Activated T-cell treated with anti-CD3 and anti-CD28 coated beads, Interleukin-2, amount 50 U/mL, for 4 hours (primary cell): ENCODE data around the gene INPP4B. TPM values are rescaled to one million over a fixed set of nuclear protein-coding genes. Genes with fewer than 3 reads are reported as not detected.

ENCODE experiments used
- ATAC-seq, 2 donors: fragments of 200-7000 bp; cut with Tn5 transposase; one replicate each; pipeline ENCODE4 v1.10.0; 2021
- DNase-seq: peaks from one replicate; pipeline ENCODE4 v3.0.0-alpha.2; 2020
- H3K27me3 Mint-ChIP-seq: one replicate; pipeline ENCODE4 v1.8.0; 2021; ENCODE audit warnings: low read depth, mixed read lengths
- H3K36me3 Mint-ChIP-seq: one replicate; pipeline ENCODE4 v1.8.0; 2022; ENCODE audit warnings: mixed read lengths; ENCODE audit not compliant: insufficient read depth
- H3K4me1 Mint-ChIP-seq: one replicate; pipeline ENCODE4 v1.8.0; 2021; ENCODE audit warnings: low read depth, mixed read lengths
- H3K4me3 Mint-ChIP-seq: one replicate; pipeline ENCODE4 v1.8.0; 2021; ENCODE audit warnings: mild to moderate bottlenecking, moderate library complexity, mixed read lengths
- H3K9me3 Mint-ChIP-seq: one replicate; pipeline ENCODE4 v1.8.0; 2021; ENCODE audit warnings: mixed read lengths
- total RNA-seq, 3 donors: library from RNA; stranded (reverse); gene quantifications; one replicate each; pipeline ENCODE4 v1.2.1, GENCODE V29; 2021

INPP4B gene
- total RNA-seq, 3 donors from 2014 or later, result 93.2 to 99.0 (median 93.4) TPM

DNA sequence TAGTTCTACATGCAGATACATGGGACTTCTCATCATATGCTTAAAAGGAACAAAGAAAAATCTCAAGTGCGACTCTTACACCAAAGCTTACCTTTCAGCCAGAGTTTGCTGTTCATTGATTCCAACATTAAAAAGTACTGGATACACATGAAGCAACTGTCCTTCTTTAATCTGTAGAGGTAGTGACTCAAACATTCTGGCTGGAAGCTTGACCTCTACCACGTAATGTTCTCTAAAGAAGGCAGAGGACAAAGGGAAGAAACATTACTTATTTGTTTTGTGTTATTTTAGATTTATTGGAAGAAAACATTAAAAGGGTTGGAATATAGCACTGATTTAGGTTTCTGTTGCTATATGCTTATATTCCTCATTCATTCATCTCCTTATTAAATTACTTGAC is 733.6 kb downstream of the INPP4B start:
- Mint-ChIP-seq H3K27me3 (no peaks in the 10 kb centered on the region), H3K36me3 (peaks cover 64% of the 10 kb centered on the region), H3K4me1 (peaks cover 12% of the 10 kb centered on the region), H3K9me3 (no peaks in the 10 kb centered on the region), H3K4me3 (no peak overlapping the region)
- DNase-seq (no peak), ATAC-seq (no peak)

DNA sequence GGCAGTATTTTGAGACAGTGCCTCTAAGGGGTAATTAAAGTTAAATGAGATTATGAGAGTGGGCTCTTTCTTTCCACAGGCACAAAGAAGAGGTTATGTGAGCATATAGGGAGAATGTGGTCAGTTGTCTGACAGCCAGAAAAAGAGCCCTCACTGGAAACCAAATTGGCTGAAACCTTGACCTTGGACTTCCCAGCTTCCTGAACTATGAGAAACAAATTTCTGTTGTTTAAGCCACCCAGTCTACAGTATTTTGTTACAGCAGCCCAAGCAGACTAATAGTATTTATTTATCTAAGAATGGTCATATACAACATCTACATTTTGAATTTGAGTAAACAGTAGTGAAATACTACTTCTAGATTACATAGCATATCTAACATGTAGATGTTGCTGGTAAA is 736.0 kb downstream of the INPP4B start:
- Mint-ChIP-seq H3K9me3 (no peaks in the 10 kb centered on the region), H3K4me3 (no peak overlapping the region), H3K27me3 (no peaks in the 10 kb centered on the region), H3K4me1 (peaks cover 1% of the 10 kb centered on the region), H3K36me3 (peaks cover 48% of the 10 kb centered on the region)
- ATAC-seq (no peak), DNase-seq (no peak)

DNA sequence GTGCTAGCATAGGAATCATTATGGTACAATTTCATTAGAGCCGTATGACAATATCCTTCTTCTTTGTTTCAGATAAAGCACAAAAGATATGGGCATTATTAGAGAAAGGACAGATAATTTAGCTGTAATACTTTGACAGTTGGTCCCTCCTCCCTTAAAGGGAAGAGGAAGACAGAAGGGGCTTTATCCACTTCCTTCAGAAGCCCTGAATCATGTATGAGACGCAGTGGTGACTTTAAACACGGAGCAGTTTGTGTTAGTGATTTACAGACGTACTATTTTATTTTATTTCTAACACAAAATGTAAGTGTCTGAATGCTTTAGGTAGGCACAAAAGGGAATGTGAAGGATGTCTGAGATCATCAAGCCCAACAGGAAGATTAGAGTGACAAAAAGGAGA is 742.1 kb downstream of the INPP4B start:
- peaks cover 42% of the 10 kb centered on the region for H3K36me3 Mint-ChIP-seq
- H3K27me3 Mint-ChIP-seq, result no peaks in the 10 kb centered on the region
- no peak overlapping the region for H3K4me3 Mint-ChIP-seq
- ATAC-seq (no peak), DNase-seq (no peak)
- peaks cover 3% of the 10 kb centered on the region for H3K4me1 Mint-ChIP-seq
- no peaks in the 10 kb centered on the region for H3K9me3 Mint-ChIP-seq

DNA sequence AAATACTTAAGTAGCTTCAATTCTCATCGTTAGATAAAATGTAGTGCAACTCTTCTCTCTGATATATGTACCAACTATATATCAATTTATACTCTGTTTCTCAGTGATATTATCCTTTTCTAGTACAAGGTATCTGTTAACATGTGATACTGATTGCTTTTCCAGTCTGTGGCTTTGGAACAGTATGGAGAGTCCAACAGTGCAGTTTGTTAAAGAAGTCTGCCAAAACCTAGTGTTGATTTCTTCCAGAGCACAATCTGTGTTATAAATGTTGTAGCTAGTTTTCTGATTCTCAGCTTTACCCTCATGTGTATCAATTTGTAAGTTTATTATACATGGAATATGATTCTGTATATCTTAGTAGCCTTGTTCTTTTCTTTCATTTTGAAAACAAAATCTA is 744.7 kb downstream of the INPP4B start:
- Mint-ChIP-seq H3K4me1 (peaks cover 13% of the 10 kb centered on the region), H3K36me3 (peaks cover 39% of the 10 kb centered on the region), H3K9me3 (no peaks in the 10 kb centered on the region), H3K4me3 (no peak overlapping the region), H3K27me3 (no peaks in the 10 kb centered on the region)
- DNase-seq (no peak), ATAC-seq (no peak)

DNA sequence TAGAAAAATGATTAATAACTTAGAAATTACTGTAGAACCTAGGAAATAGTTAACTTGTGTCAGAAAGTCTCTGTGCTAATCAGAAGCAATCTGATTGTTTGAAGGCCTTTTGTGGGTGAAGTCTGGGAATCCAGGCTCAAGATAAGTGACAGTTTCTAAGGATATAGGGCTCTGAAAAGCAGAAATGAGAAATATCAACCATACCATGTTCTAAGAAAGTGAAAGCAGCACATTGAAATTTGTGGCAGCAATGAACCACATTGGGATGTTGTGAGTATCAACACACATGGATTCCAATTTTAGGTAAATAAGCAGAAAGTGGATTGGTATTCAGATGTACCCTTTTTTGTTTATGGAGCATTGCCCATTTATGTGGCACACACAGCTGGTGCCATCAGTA is 745.2 kb downstream of the INPP4B start:
- H3K36me3 Mint-ChIP-seq, result peaks cover 41% of the 10 kb centered on the region
- H3K9me3 Mint-ChIP-seq, result no peaks in the 10 kb centered on the region
- no peak for DNase-seq
- no peaks in the 10 kb centered on the region for H3K27me3 Mint-ChIP-seq
- no peak overlapping the region for H3K4me3 Mint-ChIP-seq
- ATAC-seq, result no peak
- H3K4me1 Mint-ChIP-seq, result peaks cover 13% of the 10 kb centered on the region

DNA sequence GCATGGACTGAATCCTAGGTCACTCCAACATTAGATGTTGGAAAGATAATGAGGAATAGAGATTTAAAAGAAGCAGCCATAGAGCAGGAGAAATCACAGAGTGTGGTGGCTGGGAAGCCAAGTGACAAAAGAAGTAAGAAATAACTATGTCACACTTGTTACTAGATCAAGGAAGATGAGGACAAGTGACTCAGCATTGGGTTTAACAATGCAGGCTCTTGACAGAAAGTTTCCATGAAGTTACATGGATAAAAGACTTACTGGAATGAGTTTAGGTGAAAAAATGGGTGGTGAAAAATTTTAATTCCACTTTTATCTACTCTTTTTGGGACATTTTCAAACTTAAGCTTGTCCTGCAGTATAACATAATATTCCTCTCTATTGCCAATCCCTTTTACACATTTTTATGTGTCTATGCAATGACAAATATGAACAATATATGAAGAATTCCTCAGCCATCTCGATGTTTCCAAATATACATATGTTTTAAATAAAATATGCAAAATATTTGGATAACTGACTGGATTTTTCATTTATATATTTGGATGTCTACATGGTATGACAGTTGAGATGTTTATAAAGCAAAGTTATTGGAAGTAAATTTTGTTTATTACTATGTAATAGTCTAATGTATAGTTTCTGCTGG is 747.1 kb downstream of the INPP4B start:
- Mint-ChIP-seq H3K4me3 (no peak overlapping the region), H3K9me3 (no peaks in the 10 kb centered on the region), H3K36me3 (peaks cover 43% of the 10 kb centered on the region), H3K4me1 (peaks cover 14% of the 10 kb centered on the region), H3K27me3 (no peaks in the 10 kb centered on the region)
- ATAC-seq (no peak), DNase-seq (no peak)

DNA sequence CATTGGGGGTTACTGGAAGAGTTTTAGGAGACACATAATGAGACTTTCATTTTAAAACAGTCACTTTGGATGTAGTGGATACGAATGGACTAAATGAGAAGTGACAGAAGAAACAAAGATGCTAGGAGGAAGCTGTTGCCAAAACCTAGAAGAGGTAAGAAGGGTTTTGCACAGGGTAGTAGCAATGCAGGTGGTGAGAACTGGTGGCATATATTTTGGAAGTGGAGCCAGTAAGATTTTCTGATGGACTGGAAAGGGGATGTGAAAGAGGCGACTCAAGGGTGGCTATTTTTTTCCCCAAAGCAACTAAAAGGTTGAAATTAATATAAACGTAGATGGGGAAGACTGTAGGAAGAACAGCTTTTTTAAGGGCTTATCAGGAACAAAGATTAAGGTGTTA is 747.7 kb downstream of the INPP4B start:
- no peak overlapping the region for H3K4me3 Mint-ChIP-seq
- DNase-seq, result no peak
- H3K36me3 Mint-ChIP-seq, result peaks cover 41% of the 10 kb centered on the region
- H3K9me3 Mint-ChIP-seq, result no peaks in the 10 kb centered on the region
- H3K4me1 Mint-ChIP-seq, result peaks cover 14% of the 10 kb centered on the region
- no peak for ATAC-seq
- no peaks in the 10 kb centered on the region for H3K27me3 Mint-ChIP-seq

DNA sequence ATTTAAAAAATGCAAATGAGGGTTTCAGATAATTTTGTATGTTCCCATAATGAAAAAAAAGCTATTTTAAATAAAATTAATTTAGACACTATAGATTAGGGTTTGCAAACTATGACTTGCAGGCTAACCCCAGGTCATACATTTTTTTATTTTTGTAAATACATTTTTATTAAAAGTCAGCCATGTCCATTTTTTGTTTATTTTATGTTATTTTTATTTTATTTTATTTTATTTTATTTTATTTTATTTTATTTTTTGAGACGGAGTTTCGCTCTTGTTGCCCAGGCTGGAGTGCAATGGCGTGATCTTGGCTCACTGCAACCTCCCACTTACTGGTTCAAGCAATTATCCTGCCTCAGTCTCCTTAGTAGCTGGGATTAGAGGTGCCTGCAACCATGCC is 749.1 kb downstream of the INPP4B start:
- H3K27me3 Mint-ChIP-seq, result no peaks in the 10 kb centered on the region
- H3K9me3 Mint-ChIP-seq, result no peaks in the 10 kb centered on the region
- H3K36me3 Mint-ChIP-seq, result peaks cover 39% of the 10 kb centered on the region
- no peak overlapping the region for H3K4me3 Mint-ChIP-seq
- no peak for DNase-seq
- H3K4me1 Mint-ChIP-seq, result peaks cover 14% of the 10 kb centered on the region
- ATAC-seq, result no peak

DNA sequence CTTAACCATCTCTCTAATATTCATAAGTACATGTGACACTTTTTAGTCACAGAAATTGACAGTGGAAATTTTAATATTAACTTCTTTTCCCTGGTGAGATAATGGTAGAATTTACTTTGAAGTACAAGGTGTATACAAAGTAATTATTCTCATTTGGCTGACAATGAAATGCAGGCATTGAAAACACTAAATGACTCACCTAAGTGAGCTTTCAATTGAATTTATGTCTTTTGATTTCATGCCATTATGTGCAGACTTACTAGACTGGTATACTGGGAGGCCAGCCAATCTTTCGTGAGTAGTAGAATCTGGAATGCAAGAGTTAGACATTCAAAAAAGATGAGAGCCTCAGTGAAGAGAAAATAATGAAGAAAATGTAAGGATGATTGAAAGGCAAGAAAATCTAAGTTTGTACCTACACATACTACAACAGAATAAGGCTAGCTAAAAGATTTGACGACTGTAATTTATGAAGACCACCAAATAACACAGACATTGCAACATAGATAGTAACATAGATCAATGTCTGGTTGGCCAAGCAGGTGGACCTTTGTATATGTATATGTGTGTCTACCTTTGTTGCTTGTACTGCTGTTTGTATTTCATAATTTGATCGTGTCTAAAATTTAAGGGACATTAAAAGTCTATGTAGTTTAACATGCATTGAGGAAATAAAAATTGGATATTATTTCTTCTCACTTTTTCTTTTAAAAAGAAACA is 750.1 kb downstream of the INPP4B start:
- Mint-ChIP-seq H3K4me1 (peaks cover 14% of the 10 kb centered on the region), H3K9me3 (no peaks in the 10 kb centered on the region), H3K27me3 (no peaks in the 10 kb centered on the region), H3K4me3 (no peak overlapping the region), H3K36me3 (peaks cover 36% of the 10 kb centered on the region)
- DNase-seq, result no peak
- no peak for ATAC-seq

DNA sequence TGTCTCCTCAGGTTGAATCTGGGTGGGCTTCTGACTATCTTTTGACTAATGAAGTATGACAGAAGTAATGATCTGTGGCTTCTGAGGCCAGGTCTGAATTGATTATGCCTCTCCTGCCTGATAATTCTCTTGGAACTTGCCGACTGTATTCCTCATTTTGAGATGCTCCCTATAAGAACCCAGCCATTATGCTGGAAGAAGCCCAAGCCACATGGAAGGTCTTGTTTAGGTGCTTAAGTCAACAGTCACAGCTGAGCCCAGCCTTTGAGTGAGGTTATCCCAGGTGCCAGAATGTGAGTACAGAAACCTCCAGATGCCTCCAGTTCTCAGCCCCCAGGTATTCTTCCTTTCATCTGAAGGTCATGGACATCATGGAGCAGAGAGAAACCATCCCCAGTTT is 753.2 kb downstream of the INPP4B start:
- ATAC-seq (no peak), DNase-seq (no peak)
- H3K27me3 Mint-ChIP-seq, result no peaks in the 10 kb centered on the region
- no peaks in the 10 kb centered on the region for H3K9me3 Mint-ChIP-seq
- H3K4me1 Mint-ChIP-seq, result peaks cover 4% of the 10 kb centered on the region
- H3K36me3 Mint-ChIP-seq, result peaks cover 38% of the 10 kb centered on the region
- H3K4me3 Mint-ChIP-seq, result no peak overlapping the region

DNA sequence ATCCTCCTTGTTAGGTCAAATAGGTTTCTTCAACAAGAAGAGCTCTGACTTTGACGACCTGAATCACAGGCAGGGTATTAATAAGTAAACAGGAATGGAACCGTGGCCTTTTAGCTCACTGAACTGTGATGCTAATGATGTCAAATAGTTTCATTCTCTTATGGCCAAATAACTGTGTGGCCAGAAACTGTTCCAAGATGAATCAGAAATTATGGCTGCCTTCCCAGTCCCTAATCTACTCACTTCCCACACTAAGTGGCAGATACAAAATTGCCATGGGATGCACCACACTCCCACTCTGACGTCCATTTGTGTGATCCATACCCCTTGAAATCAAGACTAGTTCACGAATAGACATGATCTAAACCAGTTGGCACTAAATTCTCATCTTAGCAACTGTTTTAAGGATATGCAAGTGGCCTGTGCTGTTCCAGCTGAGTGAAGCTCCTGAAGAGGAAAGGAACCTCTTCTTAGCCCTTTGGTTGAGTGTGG is 754.4 kb downstream of the INPP4B start:
- Mint-ChIP-seq H3K9me3 (no peaks in the 10 kb centered on the region), H3K27me3 (no peaks in the 10 kb centered on the region), H3K4me3 (no peak overlapping the region), H3K36me3 (peaks cover 42% of the 10 kb centered on the region), H3K4me1 (peaks cover 4% of the 10 kb centered on the region)
- ATAC-seq, result no peak
- DNase-seq, result no peak

DNA sequence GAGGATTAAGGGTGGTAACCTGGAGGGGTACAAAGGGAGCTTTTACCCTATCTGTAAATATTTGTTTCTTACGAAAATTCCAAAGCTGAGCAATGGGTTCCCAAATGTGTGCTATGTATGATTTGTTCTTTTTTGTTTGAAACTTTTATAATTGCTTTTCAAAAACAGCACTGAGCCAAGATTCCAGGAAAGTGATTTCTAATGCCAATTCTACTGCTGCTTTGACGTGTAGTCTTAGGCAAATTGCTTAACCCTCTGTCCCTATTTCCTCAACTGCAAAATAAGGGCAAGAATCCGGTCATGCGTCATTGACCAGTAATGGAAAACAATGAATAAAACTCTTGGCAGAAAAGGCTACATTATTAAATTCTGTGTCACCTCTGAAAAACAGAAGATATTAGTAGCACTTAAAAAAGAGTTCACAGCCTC is 755.0 kb downstream of the INPP4B start:
- ATAC-seq, result no peak
- Mint-ChIP-seq H3K27me3 (no peaks in the 10 kb centered on the region), H3K9me3 (no peaks in the 10 kb centered on the region), H3K36me3 (peaks cover 43% of the 10 kb centered on the region), H3K4me3 (no peak overlapping the region), H3K4me1 (peaks cover 4% of the 10 kb centered on the region)
- DNase-seq, result no peak

DNA sequence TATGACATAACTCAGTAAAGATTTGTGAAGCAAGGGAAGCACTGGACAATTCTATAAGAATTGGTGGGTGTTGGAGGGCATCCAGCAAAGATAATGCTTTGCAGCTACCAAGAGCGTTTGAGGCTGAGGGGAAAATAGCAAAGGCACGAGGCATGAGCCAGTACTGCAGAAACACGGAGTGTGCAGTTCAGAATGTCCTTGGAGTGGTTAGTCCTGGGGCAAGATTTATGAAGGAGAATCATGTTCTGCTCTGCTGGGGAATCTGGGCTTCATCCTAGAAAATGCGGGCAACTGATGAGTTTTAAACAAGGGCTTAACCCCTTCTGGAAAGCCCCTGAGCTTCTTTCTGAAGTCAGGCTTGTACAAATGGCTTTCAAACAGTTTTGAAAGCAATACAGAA is 757.2 kb downstream of the INPP4B start:
- ATAC-seq, result no peak
- H3K9me3 Mint-ChIP-seq, result no peaks in the 10 kb centered on the region
- H3K4me3 Mint-ChIP-seq, result no peak overlapping the region
- H3K4me1 Mint-ChIP-seq, result peaks cover 2% of the 10 kb centered on the region
- H3K36me3 Mint-ChIP-seq, result peaks cover 40% of the 10 kb centered on the region
- DNase-seq, result no peak
- H3K27me3 Mint-ChIP-seq, result no peaks in the 10 kb centered on the region

DNA sequence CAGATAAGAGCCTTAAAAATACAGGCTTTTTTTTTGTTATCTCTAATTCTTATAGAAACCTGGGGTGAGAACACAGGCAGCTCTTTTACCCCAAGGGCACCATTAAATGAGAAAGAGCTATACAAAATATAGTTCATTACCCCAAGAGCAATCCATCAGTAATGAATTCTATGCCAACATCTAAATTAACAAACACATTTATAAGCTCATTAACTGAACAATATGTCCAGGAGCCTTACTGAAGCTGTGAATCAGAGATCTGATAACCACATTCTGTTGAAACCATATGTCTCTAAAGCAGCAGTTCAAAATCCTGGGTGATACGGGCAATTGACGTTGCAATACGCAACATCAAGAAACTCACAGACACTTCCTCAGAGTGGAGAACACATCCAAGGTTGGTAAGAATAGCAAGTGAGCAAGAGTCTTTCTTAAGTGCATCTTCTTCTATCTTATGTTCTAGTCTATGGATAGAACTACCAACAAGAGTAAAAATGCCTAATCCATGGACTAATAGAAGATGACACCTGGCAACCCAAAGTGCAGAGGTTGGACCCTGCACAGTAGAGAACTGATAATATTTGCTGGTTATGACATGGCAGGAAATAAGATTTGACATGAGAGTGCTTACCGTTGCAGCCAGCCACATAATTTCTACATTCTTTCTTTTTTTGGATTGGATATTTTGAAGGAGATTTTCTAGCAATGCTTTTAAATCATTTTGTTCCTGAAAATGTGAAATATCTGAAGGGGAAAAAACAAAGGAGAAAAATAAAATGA is 760.4 kb downstream of the INPP4B start:
- peaks cover 2% of the 10 kb centered on the region for H3K4me1 Mint-ChIP-seq
- no peaks in the 10 kb centered on the region for H3K27me3 Mint-ChIP-seq
- DNase-seq, result no peak
- no peak for ATAC-seq
- H3K9me3 Mint-ChIP-seq, result no peaks in the 10 kb centered on the region
- peaks cover 44% of the 10 kb centered on the region for H3K36me3 Mint-ChIP-seq
- H3K4me3 Mint-ChIP-seq, result no peak overlapping the region
